Small intestine (tissue), 7 donors: ENCODE measurements around the gene PTPN22. TPM values are rescaled to one million over a fixed set of nuclear protein-coding genes. Genes with fewer than 3 reads are reported as not detected.
"Not testable (repeated sequence)": the region's sequence is repeated elsewhere in the genome, so short reads cannot be mapped to it uniquely, and the experiment has no call there.

Experiments used
- DNase-seq, 2 donors: peaks; one replicate each; pipeline versions ENCODE4 v3.0.0 to v3.0.0-alpha.2; 2013
- FAIRE-seq: peaks from 2 replicates; lab custom pipeline; 2012; peaks lifted over from hg19 to GRCh38; lab: Jason Lieb, UNC
- H3K27ac ChIP-seq, 3 donors: one replicate each; pipeline ENCODE4 v1.5.1; 2013; ENCODE audit warnings: low read length in 2 of 3, mild to moderate bottlenecking in 2 of 3, control low read depth in 1 of 3, inconsistent platforms in 1 of 3, low read depth in 1 of 3, moderate library complexity in 1 of 3
- H3K27me3 ChIP-seq, 3 donors: one replicate each; pipeline ENCODE4 v1.6.1; 2013; ENCODE audit warnings: low read length in 3 of 3, inconsistent platforms in 1 of 3; ENCODE audit not compliant: control insufficient read depth in 3 of 3, insufficient read depth in 3 of 3
- H3K36me3 ChIP-seq, 3 donors: one replicate each; pipeline ENCODE4 v1.6.1; 2013; ENCODE audit warnings: low read length in 3 of 3, inconsistent platforms in 1 of 3, low read depth in 1 of 3, mild to moderate bottlenecking in 1 of 3, moderate library complexity in 1 of 3; ENCODE audit not compliant: control insufficient read depth in 3 of 3, insufficient read depth in 2 of 3
- H3K4me1 ChIP-seq, 3 donors: one replicate each; pipeline ENCODE4 v1.6.1; 2013; ENCODE audit warnings: low read length in 2 of 3, inconsistent platforms in 1 of 3, low read depth in 1 of 3, mild to moderate bottlenecking in 1 of 3, moderate library complexity in 1 of 3; ENCODE audit not compliant: control insufficient read depth in 3 of 3, insufficient read depth in 2 of 3
- H3K4me3 ChIP-seq, 3 donors: one replicate each; pipeline ENCODE4 v1.5.1; 2013; ENCODE audit warnings: low read length in 3 of 3, control low read depth in 1 of 3, inconsistent platforms in 1 of 3, low read depth in 1 of 3, mild to moderate bottlenecking in 1 of 3, moderate library complexity in 1 of 3
- H3K9me3 ChIP-seq, 2 donors: one replicate each; pipeline ENCODE4 v1.6.1; 2013; ENCODE audit warnings: low read depth in 1 of 2, low read length in 1 of 2; ENCODE audit not compliant: control insufficient read depth in 2 of 2, insufficient read depth in 1 of 2
- WGBS, 3 donors: extraction: QIAGEN DNeasy Blood & Tissue Kit; methylation state at CpG; one replicate each; pipeline ENCODE4 v1.1.7; 2013; 5-methylcytosine and 5-hydroxymethylcytosine counted together
- polyA plus RNA-seq, 4 donors: library from polyadenylated mRNA; stranded (reverse) in 3 of 4; unstranded in 1 of 4; fragments of 200-250 nt in 3 of 4; fragments of 120-200 nt in 1 of 4; gene quantifications; one replicate each; pipeline versions ENCODE4 v1.2.1 to v1.2.3, GENCODE V29; 2013
- donor health status: healthy with polysubstance abuse.
- donor health status: control.
- donor health status: control.
- donor health status: Bipolar disorder and iron deficiency.
- donor health status: healthy.

PTPN22 gene
- polyA plus RNA-seq, 4 donors: 2.0 to 20.1 (median 8.4) TPM

DNA sequence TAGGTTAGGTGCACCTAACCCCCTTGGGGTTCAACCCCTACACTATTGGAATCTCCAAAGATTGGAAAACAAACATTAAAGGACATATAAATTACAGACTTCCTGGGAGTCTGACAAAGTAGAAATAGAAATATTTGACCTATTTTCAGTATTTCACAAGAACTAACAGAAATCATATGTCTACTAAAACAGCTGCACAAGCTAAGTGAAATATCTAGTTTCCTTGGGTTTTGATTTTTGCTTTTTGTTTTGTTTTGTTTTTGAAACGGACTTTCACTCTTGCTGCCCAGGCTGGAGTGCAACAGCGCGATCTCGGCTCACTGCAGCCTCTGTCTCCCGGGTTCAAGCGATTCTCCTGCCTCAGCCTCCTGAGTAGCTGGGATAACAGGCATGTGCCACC is 18.8 kb downstream of the PTPN22 start:
- not testable (repeated sequence) for H3K36me3 ChIP-seq, DNase-seq, H3K4me3 ChIP-seq, H3K9me3 ChIP-seq, H3K4me1 ChIP-seq, FAIRE-seq, H3K27me3 ChIP-seq, H3K27ac ChIP-seq
- 85 to 94% (median 94%) methylated on average over 6 of the region's 6 CpGs for WGBS, 3 donors

DNA sequence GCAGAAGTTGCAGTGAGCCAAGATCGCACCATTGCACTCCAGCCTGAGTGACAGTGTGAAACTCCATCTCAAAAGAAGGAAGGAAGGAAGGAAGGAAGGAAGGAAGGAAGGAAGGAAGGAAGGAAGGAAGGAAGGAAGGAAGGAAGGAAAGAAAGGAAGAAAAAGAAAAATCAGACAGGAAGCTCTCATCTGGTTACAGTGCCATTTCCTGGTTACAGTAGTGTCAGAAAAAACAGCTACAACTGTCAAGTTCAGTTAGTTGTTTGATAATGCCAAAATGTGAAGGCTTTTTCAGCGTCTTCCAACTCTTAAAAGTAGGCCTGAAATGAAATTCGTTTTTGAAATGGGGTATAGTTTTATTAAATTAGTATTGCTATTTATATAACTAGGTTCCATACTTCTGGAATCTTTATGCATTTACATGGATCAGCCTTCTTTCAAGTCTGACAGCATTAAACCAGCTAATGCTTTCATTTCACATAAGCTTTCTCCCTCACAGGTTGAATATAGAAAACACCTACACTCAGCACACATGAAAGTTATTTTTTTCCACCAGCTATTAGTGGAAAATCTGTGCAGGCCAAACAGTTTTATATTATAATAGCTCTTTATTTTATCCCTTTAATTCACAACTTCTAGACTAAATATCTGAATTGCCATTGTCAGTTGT is 21.2 kb downstream of the PTPN22 start:
- Histone ChIP-seq H3K4me1 (no peaks in the 10 kb centered on the region), H3K27ac (no peak overlapping the region), H3K27me3 (no peaks in the 10 kb centered on the region), H3K4me3 (no peak overlapping the region), H3K9me3 (no peaks in the 10 kb centered on the region), H3K36me3 (no peaks in the 10 kb centered on the region)
- FAIRE-seq: no peak
- DNase-seq: no peak
- WGBS, 3 donors: 70 to 77% (median 74%) methylated on average over 3 of the region's 3 CpGs

DNA sequence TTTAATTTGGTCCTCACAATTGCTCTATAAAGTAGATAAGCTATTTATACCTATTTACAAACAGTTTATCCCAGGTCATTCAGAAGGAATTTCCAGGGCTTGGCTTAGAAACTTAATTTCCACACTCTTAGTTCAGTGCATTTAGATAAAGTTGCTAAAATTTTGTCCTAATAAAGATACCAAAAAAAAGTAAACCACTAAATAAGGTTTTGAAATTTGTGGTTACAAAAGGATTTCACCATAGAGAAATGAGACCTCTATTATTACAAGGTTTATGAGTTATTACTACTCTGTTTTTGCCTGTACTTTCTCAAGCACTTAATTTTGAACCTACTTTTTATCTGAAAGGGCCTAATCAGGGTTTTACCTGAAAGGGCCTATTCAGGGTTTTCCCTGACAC is 22.4 kb downstream of the PTPN22 start:
- Histone ChIP-seq H3K4me1 (no peaks in the 10 kb centered on the region), H3K27me3 (no peaks in the 10 kb centered on the region), H3K9me3 (no peaks in the 10 kb centered on the region), H3K36me3 (no peaks in the 10 kb centered on the region), H3K4me3 (no peak overlapping the region), H3K27ac (no peak overlapping the region)
- FAIRE-seq (no peak), DNase-seq (no peak)

DNA sequence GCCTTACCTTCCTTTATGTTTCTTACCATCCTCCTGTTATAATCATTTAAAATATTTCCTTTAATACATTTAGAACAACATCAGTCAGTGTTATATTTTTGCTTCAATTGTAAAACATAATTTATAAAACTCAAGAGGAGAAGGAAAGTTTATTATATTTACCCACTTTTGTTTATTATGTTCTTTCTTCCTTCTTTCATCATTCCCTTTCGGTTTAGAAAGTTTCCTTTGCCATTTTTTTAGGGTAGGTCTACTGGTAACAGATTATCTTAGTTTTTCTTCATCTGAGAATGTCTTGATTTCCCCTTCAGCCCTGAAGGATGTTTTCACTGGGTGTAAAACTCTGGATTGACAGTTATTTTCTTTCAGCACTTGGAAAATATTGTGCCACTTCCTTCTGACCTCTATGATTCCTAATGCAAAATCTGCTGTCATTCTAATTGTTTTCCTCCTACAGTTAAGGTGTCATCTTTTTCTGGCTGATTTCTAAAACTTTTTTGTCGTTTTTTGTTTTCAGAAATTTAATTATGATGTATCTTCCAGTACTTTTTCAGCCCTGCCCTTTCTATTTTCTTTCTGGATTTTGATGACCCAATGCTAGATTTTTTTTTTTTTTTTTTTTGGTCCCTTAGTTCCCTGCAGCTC is 25.0 kb downstream of the PTPN22 start:
- H3K27ac ChIP-seq: no peak overlapping the region
- H3K9me3 ChIP-seq: no peaks in the 10 kb centered on the region
- H3K4me3 ChIP-seq: no peak overlapping the region
- H3K27me3 ChIP-seq: no peaks in the 10 kb centered on the region
- no peaks in the 10 kb centered on the region for H3K36me3 ChIP-seq
- DNase-seq: no peak
- no peaks in the 10 kb centered on the region for H3K4me1 ChIP-seq
- 80 to 89% (median 86%) methylated on average over 2 of the region's 2 CpGs for WGBS, 3 donors
- no peak for FAIRE-seq

DNA sequence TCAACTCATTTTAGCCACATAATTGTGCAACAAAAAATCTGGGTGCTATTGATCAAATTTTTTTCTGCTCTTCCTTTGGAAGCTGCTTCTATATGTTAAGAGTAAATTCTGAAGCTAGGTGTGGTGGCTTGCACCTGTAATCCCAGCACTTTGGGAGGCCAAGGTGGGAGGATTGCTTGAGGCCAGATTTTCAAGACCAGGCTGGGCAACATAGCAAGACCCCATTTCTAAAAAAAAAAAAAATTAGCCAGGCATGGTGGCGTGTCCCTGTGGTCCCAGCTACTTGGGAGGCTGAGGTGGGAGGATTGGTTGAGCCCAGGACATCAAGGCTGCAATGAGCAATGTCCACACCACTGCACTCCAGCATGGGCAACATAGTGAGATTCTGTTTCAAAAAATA is 35.0 kb downstream of the PTPN22 start:
- DNase-seq (no peak), FAIRE-seq (no peak)
- Histone ChIP-seq H3K4me1 (no peaks in the 10 kb centered on the region), H3K27me3 (no peaks in the 10 kb centered on the region), H3K27ac (no peak overlapping the region), H3K9me3 (no peaks in the 10 kb centered on the region), H3K36me3 (peaks cover 0 to 13% (median 0%) of the 10 kb centered on the region in 3 donors), H3K4me3 (no peak overlapping the region)
- WGBS, 3 donors: 97 to 100% (median 100%) methylated on average over 1 of the region's 1 CpG

DNA sequence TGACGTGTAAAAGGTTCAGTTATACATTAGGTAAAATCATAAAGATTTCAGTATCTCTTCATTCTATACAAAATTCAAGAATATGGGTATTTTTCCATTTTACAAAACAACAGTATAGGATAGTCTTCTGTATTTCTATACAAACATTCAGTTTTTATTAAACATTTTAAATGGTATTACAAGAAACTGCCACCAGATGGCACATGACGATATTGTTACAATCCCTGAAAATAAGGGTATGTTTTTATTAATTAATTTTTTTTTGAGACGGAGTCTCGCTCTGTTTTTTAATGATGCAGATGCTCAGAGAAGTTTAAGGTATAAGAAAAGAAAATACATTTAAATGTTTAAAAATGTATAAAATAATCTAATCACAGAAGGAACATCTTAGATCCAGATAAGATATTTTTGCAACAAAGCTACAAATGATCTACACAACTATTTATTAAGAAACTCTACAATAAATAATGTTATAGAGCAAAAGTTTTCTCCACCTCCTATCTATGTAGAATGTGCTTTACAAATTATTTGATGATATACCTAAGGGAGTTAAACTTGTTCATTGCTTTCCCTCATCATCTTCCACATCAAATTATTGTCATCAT is 35.7 kb downstream of the PTPN22 start:
- no peak overlapping the region for H3K4me3 ChIP-seq
- H3K9me3 ChIP-seq: no peaks in the 10 kb centered on the region
- peaks cover 0 to 15% (median 0%) of the 10 kb centered on the region in 3 donors for H3K36me3 ChIP-seq
- WGBS, 3 donors: 13 to 17% (median 13%) methylated on average over 4 of the region's 4 CpGs
- no peak overlapping the region for H3K27ac ChIP-seq
- peak; percentile 88 for FAIRE-seq
- no peaks in the 10 kb centered on the region for H3K27me3 ChIP-seq
- peak; percentile 64 to 65 for DNase-seq
- no peaks in the 10 kb centered on the region for H3K4me1 ChIP-seq

DNA sequence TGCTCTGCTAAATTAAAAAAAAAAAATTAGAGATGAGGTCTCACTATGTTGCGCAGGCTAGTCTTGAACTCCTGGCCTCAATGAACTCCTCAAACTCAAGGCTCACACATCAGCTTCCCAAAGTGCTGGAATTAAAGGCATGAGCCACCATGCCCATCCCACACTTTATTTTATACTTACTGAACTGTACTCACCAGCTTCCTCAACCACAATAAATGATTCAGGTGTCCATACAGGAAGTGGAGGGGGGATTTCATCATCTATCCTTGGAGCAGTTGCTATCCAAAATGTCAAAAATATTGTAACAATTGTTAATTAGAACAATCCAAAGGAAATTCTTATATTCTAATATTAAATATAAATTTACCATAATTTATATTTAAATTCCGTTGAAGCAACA is 36.8 kb downstream of the PTPN22 start:
- DNase-seq (no peak), FAIRE-seq (no peak)
- peaks cover 0 to 15% (median 0%) of the 10 kb centered on the region in 3 donors for H3K36me3 ChIP-seq
- no peaks in the 10 kb centered on the region for H3K27me3 ChIP-seq
- no peak overlapping the region for H3K27ac ChIP-seq
- no peaks in the 10 kb centered on the region for H3K9me3 ChIP-seq
- WGBS, 3 donors: 94 to 99% (median 99%) methylated on average over 2 of the region's 2 CpGs
- no peak overlapping the region for H3K4me3 ChIP-seq
- H3K4me1 ChIP-seq: no peaks in the 10 kb centered on the region

DNA sequence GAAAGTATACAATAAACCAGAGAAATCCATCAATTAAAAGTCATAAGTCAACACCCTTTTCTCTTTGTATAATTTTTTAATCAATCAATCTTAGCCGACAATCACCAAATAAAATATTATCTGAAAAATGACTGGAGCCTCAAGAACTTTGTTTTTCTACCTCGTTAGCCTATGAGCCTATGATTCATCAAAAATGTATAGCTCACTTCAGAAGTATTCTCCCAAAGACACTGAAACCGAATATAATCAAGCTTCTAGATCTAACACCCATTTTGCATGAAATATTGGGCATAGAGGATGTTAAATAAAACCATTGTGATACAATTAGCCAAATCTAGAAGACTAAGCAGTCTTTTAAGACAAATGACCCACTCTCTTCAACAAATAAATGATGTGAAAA is 41.5 kb downstream of the PTPN22 start:
- DNase-seq (no peak), FAIRE-seq (no peak)
- H3K27me3 ChIP-seq: no peaks in the 10 kb centered on the region
- H3K4me1 ChIP-seq: no peaks in the 10 kb centered on the region
- WGBS, 3 donors: 74 to 80% (median 77%) methylated on average over 3 of the region's 3 CpGs
- no peaks in the 10 kb centered on the region for H3K9me3 ChIP-seq
- H3K4me3 ChIP-seq: no peak overlapping the region
- peaks cover 0 to 11% (median 0%) of the 10 kb centered on the region in 3 donors for H3K36me3 ChIP-seq
- no peak overlapping the region for H3K27ac ChIP-seq
